ENCODE results near the gene MERTK. TPM values are rescaled to one million over a fixed set of nuclear protein-coding genes. Genes with fewer than 3 reads are reported as not detected.

MERTK gene
- total and polyA plus RNA-seq, 2 of the 13 experiments (the other 11 are each of a cell fraction or from before 2014, with no cell fraction given): 37.3 to 44.7 TPM

GRCh38 chr2:111930409-111930808, 32.0 kb downstream of the MERTK start:
- Histone ChIP-seq H3K27me3 (ENCODE audit: control insufficient read depth in 1 of 2, insufficient read depth in 2 of 2, low read length in 2 of 2) (no peaks in the 10 kb centered on the region), H3K36me3 (replicated peaks in 1 of 2; ENCODE audit: control insufficient read depth in 1 of 2, insufficient read depth in 2 of 2, low read length in 2 of 2) (peaks cover 14 to 45% of the 10 kb centered on the region in 2 experiments), H4K20me1 (ENCODE audit: insufficient read depth, low read length) (no peaks in the 10 kb centered on the region), H3K79me2 (ENCODE audit: insufficient read depth, low read length) (peaks cover 17% of the 10 kb centered on the region), H2AFZ (ENCODE audit: low read length) (no peak overlapping the region), H3K9ac (ENCODE audit: insufficient read depth, low read depth, low read length) (no peak overlapping the region), H3K9me3 (ENCODE audit: low read length) (no peaks in the 10 kb centered on the region), H3K27ac (ENCODE audit: extremely low read length, insufficient read depth, low read length) (no peak overlapping the region), H3K4me1 (ENCODE audit: insufficient read depth, low read length) (peaks cover 29% of the 10 kb centered on the region), H3K4me2 (ENCODE audit: low read depth, low read length) (no peak overlapping the region), H3K4me3 (replicated peaks in 1 of 3; ENCODE audit: insufficient read depth in 1 of 3, low read depth in 2 of 3, low read length in 3 of 3) (no peak overlapping the region)
- intact Hi-C loops (cut with micrococcal nuclease; ENCODE audit: unreplicated experiment) (no loop called here), in situ Hi-C loops (cut with HindIII; ENCODE audit: extremely low pct_ligation_motif_present, low pct_unique_long_range_greater_than_20kb) (no loop called here)
- FAIRE-seq (no peak), DNase-seq (ENCODE audit: low spot score) (no peak), ATAC-seq (no peak)
- BruUV-seq (replicated peaks): no TSS peak
- CTCF ChIA-PET (ENCODE audit: low intra/inter-chr PET ratio, low total read pairs): no interaction called here
- TF ChIP-seq AGO2 (optimal IDR thresholded peaks at IDR 0.05; ENCODE audit: low read depth, low read length): peak; percentile 54
- 0 out of 2 replicates have a peak, but pooled peaks have one; percentile 49 for TF ChIP-seq ZNF121 (CRISPR knock-in tag; IDR thresholded peaks at IDR 0.05)
- TF ChIP-seq ZSCAN22 (CRISPR knock-in tag; IDR thresholded peaks at IDR 0.05): no peak
- TF ChIP-seq ZNF569 (CRISPR knock-in tag; IDR thresholded peaks at IDR 0.05; ENCODE audit: borderline replicate concordance): no peak
- 96% methylated on average over 6 of the region's 6 CpGs for WGBS (ENCODE audit: low lambda C conversion rate)
- POLR2A ChIA-PET: no interaction called here

GRCh38 chr2:111930875-111931274, 32.5 kb downstream of the MERTK start:
- DNase-seq (ENCODE audit: low spot score) (no peak), FAIRE-seq (no peak), ATAC-seq (no peak)
- H3K4me1 ChIP-seq (ENCODE audit: insufficient read depth, low read length): peaks cover 29% of the 10 kb centered on the region
- H3K9ac ChIP-seq (ENCODE audit: insufficient read depth, low read depth, low read length): no peak overlapping the region
- H3K4me2 ChIP-seq (ENCODE audit: low read depth, low read length): no peak overlapping the region
- WGBS (ENCODE audit: low lambda C conversion rate): 93% methylated on average over 2 of the region's 2 CpGs
- no peak overlapping the region for H3K4me3 ChIP-seq (replicated peaks in 1 of 3; ENCODE audit: insufficient read depth in 1 of 3, low read depth in 2 of 3, low read length in 3 of 3)
- intact Hi-C loops (cut with micrococcal nuclease; ENCODE audit: unreplicated experiment) (no loop called here), in situ Hi-C loops (cut with HindIII; ENCODE audit: extremely low pct_ligation_motif_present, low pct_unique_long_range_greater_than_20kb) (no loop called here)
- peaks cover 17% of the 10 kb centered on the region for H3K79me2 ChIP-seq (ENCODE audit: insufficient read depth, low read length)
- H3K27me3 ChIP-seq (ENCODE audit: control insufficient read depth in 1 of 2, insufficient read depth in 2 of 2, low read length in 2 of 2): no peaks in the 10 kb centered on the region
- TF ChIP-seq DPF2 (CRISPR knock-in tag; IDR thresholded peaks at IDR 0.05; ENCODE audit: borderline replicate concordance, low read depth) (no peak), AGO1 (IDR thresholded peaks at IDR 0.05; ENCODE audit: low read depth, low read length, poor library complexity, severe bottlenecking) (no peak), HOXD1 (CRISPR knock-in tag; IDR thresholded peaks at IDR 0.05) (no peak), ZEB1 (IDR thresholded peaks at IDR 0.05; ENCODE audit: insufficient replicate concordance, low read depth) (no peak), YEATS4 (CRISPR knock-in tag; IDR thresholded peaks at IDR 0.05; ENCODE audit: borderline replicate concordance) (no peak), MEF2D (CRISPR knock-in tag; IDR thresholded peaks at IDR 0.05) (no peak), ZNF670 (CRISPR knock-in tag; IDR thresholded peaks at IDR 0.05; ENCODE audit: borderline replicate concordance) (no peak)
- H3K36me3 ChIP-seq (replicated peaks in 1 of 2; ENCODE audit: control insufficient read depth in 1 of 2, insufficient read depth in 2 of 2, low read length in 2 of 2): peaks cover 14 to 45% of the 10 kb centered on the region in 2 experiments
- H3K9me3 ChIP-seq (ENCODE audit: low read length): no peaks in the 10 kb centered on the region
- H3K27ac ChIP-seq (ENCODE audit: extremely low read length, insufficient read depth, low read length): no peak overlapping the region
- POLR2A ChIA-PET: interaction anchor here (0.8 kb wide), 1 partner anchor 15 kb away, joined by 3 read pairs; no protein-coding TSS in a partner anchor
- H4K20me1 ChIP-seq (ENCODE audit: insufficient read depth, low read length): no peaks in the 10 kb centered on the region
- CTCF ChIA-PET (ENCODE audit: low intra/inter-chr PET ratio, low total read pairs): no interaction called here
- BruUV-seq (replicated peaks): no TSS peak
- H2AFZ ChIP-seq (ENCODE audit: low read length): no peak overlapping the region
